CD4-positive, alpha-beta T cell treated with Interferon gamma for 1 hour (primary cell): ENCODE measurements around the gene GAK.

Experiments used
- DNase-seq: peaks from one replicate; pipeline ENCODE4 v3.0.0-alpha.2; 2020

The GAK gene

GRCh38 chr4:887034-887763, 44.9 kb downstream of the GAK start:
- DNase-seq = no peak

GRCh38 chr4:886244-886643, 45.9 kb downstream of the GAK start:
- DNase-seq = no peak

GRCh38 chr4:885353-885752, 46.8 kb downstream of the GAK start:
- no peak for DNase-seq

DNA sequence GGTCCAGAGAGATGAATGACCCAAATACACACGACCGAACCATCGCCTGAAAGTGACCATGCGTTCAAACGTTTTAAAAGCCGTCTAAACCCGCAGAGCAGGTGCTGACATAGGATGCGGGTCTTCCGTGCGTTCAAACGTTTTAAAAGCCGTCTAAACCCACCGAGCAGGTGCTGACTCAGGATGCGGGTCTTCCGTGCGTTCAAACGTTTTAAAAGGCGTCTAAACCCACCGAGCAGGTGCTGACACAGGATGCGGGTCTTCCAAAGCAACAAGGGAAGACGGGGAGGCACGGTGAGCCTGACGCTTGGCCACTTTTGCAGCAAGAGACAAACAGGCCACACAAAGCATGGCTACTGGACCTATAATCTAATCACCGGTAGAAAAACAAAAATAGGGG, 47.2 kb downstream of the GAK start:
- DNase-seq = no peak

GRCh38 chr4:884259-884658, 47.9 kb downstream of the GAK start:
- no peak for DNase-seq

DNA sequence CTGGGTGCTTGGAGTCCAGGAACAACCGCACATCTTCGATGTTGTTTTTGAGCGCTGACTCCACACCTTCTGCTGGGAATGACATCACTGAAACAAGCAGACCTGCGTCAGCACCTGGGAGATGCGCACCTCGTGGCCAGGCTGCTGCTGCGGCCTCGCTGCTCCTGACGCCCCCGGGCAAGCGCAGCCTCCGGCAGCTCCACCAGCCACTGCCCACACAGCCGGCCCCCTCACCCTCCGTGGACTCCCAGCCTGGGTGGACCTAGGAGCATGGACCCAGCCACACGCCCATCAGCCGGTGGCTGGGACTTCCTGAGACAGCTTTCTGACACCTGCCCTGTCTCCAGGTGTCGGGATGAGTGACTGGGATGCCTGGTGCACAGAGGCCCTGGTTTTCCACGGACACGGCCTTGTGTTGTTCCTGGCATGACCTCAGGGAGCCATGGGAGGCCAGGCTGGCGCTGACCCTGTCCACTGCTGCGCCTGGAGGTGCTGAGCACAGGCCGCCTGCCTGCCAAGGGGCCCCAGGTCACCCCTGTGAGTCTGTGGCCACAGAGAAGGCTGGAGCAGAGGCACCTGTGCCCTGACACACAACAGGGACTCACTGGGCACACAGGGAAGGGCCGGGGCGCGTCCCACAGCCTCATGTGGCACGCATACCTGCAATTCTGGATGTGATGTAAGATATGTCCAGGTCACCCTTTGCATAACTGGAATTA, 48.6 kb downstream of the GAK start:
- DNase-seq = no peak

- DNase-seq = no peak
Measured at GRCh38 chr4:882646-883045, 49.5 kb downstream of the GAK start.

DNA sequence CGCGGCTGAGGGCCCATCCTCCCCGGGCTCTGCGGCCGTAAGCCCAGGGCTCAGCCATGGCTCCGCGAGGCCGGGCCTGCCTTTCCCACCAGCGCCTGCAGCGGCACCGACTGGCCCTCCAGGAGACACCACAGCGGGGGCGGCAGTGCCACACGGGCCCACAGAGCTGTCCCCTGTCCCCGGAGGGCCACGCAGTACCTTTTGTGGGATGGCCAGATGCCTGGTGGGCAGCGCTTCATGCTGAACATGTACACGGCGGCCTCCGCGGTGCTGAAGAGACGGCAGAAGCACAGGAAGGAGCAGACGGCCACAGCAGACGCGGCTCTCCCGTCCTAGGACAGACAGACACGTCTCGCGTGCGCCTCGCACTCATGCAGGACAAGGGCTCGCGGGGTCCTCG, 50.4 kb downstream of the GAK start:
- DNase-seq = no peak

- no peak for DNase-seq
Measured at GRCh38 chr4:880684-881405, 51.3 kb downstream of the GAK start.

- DNase-seq = no peak
Measured at GRCh38 chr4:879729-880077, 52.4 kb downstream of the GAK start.

GRCh38 chr4:878796-879728, 53.1 kb downstream of the GAK start:
- DNase-seq = no peak

DNA sequence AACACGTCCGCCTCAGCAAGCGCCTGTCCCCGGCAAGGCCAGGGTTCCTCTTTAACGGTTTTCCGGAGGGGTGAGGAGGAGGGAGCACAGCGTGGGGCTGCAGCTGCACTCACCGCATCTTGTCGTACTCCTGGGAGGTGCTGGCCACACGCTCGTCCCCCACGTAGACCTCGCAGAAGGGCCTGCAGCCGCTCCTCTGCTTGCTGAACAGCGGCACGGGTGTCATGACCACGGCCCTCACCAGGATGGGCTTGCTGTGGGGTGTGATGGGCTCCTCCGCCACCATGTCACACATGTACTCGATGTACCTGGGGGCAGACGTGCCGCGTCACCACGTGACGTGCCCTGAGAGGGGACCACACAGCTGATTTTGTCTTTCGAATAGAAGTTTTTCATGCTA, 54.6 kb downstream of the GAK start:
- DNase-seq = no peak

GRCh38 chr4:876780-877179, 55.3 kb downstream of the GAK start:
- no peak for DNase-seq

GRCh38 chr4:875818-876423, 56.2 kb downstream of the GAK start:
- DNase-seq = no peak

DNA sequence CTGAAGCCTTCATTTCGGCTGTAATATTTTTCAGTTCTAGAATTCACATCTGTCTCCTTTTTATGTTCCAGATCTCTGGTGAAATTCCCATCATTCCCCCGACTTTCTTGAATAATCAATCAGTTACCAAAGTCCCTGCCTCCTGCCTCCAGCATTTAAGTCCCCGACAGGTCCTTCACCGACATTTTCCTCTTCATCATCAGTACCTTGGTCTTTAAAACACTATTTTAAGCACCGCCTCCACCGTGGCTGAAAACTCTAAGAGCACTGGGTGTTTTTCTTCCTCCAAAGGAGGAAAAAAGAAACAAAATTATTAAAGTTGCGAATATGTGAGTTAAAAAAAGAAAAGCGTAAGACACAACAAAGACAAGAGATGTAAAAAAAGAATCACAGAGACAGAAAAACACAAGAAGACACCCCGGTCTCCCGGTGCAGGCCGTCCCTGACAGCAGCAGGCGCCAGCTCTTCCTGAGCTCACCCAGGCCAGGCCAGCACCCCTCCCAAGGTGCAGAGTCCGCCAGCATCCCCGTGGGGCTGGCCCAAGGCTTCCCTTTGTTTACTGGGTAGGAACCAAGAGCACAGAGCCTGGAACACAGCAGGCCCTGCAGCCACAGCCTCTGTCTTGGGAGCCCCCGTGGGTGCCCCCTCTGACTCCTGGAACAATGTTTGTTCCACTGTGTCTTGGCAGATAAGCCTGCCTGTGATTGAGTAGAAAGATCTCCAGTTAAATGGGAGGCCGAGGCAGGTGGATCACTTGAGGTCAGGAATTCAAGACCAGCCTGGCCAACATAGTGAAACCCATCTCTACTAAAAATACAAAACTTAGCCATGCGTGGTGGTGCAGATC, 56.9 kb downstream of the GAK start:
- DNase-seq = no peak

- no peak for DNase-seq
Measured at GRCh38 chr4:874056-874455, 58.1 kb downstream of the GAK start.

GRCh38 chr4:872241-872981, 59.7 kb downstream of the GAK start:
- DNase-seq = no peak

DNA sequence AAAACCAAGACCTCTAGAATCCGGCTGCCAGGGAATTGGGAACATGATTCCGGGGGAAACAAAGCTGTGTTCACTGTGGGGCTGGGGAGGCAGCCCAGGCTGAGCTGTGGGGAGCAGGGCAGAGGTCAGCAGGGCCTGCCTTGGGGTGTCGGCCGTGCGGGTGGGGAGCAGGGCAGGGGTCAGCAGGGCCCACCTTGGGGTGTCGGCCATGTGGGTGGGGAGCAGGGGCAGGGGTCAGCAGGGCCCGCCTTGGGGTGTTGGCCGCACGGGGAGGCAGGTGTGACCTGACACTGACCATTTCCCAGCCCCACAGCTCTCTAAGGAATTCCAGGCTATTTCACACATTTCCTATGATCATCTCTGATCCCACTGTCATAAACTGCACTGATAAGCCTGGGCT, 60.6 kb downstream of the GAK start:
- no peak for DNase-seq

DNA sequence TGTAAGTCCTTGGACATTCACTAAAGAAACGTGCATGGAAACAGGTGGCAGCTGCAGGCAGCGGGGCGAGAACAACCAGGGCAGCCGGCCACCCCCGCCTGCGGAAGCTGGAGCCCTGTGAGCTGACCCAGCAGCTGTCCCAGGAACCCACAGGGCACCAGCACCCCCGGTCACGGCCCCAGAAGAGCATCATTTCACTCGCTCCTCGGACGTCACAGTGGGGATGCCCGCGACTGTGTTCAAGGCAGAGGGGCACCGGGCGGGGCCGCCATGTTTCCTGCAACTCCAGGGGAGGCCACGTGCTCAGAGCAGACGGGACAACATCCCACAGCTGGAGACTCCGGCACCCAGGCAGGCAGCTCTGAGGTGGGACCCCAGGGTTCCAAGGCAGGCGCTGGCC, 61.2 kb downstream of the GAK start:
- DNase-seq = no peak

- DNase-seq = no peak
Measured at GRCh38 chr4:869776-870175, 62.3 kb downstream of the GAK start.

DNA sequence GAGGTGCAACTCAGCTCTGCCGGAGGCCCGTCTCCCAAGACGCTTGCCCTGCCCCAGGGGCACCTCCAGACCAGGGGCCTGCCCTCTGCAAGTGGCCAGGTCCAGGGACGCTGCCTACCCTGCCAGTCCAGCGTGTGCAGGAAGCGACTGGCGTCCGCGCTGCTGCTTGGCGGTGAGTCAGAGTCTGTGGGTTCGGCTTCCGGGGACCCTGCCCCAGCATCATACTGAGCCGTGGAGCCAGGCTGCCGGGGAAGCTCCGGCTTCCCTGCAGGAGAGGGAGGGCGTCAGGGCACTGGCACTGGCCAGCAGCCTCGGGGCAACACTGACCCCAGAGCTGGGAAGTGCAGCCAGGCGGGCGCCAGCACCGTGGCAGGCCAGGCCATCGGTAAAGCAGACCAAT, 63.7 kb downstream of the GAK start:
- DNase-seq = no peak
